Panc1 (cell line): ENCODE data around the gene NDRG3.

Source experiments
- POLR2AphosphoS5 ChIP-seq: IDR thresholded peaks from 2 replicates; pipeline ENCODE4 v1.6.1; 2012; ENCODE audit warnings: mild to moderate bottlenecking, low read depth, low read length, moderate library complexity
- TCF7L2 ChIP-seq: IDR thresholded peaks from 2 replicates; pipeline ENCODE4 v1.6.1; 2011; ENCODE audit warnings: mild to moderate bottlenecking, low read depth, low read length, inconsistent platforms
- TF ChIP-seq, protein P1 (sequence below): fragments of 450-650 bp; IDR thresholded peaks from 2 replicates; pipeline ENCODE4 v1.5.1; 2017; ENCODE audit warnings: mild to moderate bottlenecking

DNA sequence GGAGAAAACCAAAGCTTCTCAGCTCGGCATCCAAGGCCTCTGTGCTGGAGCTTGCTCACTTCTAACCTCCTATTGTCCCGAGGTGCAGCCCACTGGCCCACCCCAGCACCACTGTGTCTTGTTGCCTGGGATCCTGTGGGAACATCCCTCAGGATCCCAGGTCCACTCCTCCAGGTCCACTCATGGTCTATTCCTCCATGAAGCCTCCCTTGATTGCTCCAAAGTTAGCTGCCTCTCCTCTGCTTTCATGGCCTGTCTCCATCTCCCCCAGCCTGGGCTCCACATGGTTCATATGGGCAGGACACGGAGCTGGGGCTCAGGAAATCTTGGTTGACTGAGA lies 113.8 kb downstream of the NDRG3 start:
- no peak for TF ChIP-seq TCF7L2
- TF ChIP-seq, protein P1, sequence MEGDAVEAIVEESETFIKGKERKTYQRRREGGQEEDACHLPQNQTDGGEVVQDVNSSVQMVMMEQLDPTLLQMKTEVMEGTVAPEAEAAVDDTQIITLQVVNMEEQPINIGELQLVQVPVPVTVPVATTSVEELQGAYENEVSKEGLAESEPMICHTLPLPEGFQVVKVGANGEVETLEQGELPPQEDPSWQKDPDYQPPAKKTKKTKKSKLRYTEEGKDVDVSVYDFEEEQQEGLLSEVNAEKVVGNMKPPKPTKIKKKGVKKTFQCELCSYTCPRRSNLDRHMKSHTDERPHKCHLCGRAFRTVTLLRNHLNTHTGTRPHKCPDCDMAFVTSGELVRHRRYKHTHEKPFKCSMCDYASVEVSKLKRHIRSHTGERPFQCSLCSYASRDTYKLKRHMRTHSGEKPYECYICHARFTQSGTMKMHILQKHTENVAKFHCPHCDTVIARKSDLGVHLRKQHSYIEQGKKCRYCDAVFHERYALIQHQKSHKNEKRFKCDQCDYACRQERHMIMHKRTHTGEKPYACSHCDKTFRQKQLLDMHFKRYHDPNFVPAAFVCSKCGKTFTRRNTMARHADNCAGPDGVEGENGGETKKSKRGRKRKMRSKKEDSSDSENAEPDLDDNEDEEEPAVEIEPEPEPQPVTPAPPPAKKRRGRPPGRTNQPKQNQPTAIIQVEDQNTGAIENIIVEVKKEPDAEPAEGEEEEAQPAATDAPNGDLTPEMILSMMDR = no peak
- TF ChIP-seq POLR2AphosphoS5 = no peak
